Activated CD8-positive, alpha-beta memory T cell treated with anti-CD3 and anti-CD28 coated beads for 48 hours (primary cell): Measurements from ENCODE around the gene PPT2.
"Not testable (repeated sequence)": the region's sequence is repeated elsewhere in the genome, so short reads cannot be mapped to it uniquely, and the experiment has no call there.

Experiments
- DNase-seq, 3 experiments: peaks; one replicate each; pipeline ENCODE4 v3.0.0-alpha.2; 2020; ENCODE audit warnings: low read depth in 2 of 3, low spot score in 2 of 3

The PPT2 gene

DNA sequence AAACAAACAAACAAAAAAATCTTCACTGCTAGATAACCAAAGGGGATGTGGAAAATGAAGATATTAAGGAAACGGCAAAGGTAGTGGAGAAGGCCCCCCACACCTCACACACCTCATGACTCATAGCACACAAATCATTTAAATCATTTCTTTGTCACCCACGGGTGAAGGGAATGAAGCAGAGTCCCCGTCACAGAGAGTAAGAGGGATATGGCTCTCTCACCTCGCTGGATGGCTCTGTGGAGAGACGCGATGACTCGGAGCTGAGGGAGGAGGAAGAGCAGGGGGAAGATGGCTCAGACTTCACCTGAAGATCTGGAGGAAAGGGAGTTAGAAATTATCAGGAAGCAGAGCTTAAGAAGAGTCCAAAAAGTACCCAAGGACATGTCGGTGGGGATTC, 27.1 kb upstream of the PPT2 start:
- DNase-seq, result no peak

DNA sequence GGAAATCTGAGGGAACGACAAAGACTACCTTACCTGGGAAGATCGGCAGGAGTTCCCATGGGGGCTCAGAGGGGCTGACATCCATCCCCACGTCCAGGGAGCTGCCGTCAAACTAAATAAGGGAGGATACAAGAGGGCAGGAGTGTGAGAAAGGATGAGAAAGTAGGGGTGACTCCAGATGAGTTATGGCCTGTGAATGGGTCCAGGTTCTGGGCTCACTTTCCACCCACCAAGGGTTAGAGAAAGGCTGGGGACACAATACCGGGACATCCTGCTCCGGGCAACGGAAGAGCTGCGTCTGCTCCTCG, 26.6 kb upstream of the PPT2 start:
- no peak for DNase-seq

DNA sequence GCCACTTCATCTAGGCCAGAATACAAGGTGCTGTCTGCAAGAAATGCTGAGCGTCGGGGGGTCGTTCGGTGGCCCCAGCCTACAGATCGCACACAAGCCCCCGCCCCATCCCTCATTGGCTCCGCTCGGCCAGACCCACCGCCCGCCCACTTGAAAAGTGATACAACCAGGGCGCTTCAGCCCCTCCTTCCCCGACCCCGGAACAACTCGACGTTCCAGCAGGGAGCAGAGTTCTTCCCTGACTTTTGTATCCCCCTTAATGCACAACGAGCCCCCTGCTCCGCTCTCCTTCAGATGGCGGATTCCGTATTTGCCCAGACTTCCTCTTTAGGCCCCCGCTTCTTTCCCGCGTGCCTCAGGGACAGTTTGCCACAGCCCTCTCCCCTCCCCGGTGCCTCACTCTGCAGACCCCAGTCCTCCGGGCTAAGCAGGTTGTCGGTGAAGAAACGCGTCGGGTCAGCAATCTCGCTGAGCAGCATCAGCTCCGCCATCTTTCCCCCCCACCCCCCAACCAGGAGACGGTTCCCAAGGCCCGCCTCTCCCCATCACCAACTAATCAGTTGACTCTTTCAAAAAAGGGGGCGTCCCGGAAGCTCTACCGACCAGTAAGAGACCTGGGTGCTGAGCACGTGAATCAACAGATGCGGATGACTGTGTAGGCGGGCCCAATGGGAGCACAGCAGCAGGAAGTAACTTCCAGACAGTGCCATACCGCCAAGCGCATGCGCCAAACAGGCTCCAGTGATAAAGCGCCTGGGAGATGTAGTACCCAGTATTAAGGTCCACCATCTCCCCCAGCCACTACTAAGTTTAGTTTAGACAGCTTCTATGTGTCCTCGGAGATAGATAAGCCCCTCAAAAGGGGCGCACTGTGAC, 26.0 kb upstream of the PPT2 start, which contains the start of gene ATF6B:
Gene ATF6B, minus strand, starts transcription at position 530 of the 876 bp plus-strand sequence. Its CDS starts 39 bp downstream, at position 491.
- DNase-seq, result peak; percentile 65 to 86 (median 82)

DNA sequence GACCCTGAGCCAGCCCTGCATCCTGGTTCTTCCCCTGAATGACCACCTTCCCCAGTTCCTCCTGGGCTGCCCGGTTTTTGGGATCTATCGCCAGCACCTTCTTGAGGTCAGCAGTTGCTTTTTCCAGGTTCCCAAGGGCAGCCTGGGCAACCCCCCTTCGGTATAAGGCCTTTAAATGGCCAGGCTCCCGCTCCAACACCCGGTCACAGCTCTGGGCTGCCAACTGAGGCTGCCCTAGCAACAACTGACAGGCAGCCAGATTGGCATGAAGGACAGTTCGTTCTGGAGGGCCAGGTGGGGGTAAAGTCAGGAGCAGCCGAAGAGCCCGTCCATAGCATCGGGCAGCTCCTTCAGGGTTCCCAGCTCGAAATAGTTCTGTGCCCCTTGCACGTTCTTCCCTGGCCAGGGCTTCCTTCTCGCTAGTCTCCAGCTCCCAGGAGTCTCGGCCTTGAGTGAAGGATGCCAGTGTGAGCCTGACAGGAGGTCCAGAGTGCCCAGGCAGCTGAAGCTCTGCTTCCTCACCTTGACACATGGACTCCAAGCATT, 25.1 kb upstream of the PPT2 start:
- no peak for DNase-seq

DNA sequence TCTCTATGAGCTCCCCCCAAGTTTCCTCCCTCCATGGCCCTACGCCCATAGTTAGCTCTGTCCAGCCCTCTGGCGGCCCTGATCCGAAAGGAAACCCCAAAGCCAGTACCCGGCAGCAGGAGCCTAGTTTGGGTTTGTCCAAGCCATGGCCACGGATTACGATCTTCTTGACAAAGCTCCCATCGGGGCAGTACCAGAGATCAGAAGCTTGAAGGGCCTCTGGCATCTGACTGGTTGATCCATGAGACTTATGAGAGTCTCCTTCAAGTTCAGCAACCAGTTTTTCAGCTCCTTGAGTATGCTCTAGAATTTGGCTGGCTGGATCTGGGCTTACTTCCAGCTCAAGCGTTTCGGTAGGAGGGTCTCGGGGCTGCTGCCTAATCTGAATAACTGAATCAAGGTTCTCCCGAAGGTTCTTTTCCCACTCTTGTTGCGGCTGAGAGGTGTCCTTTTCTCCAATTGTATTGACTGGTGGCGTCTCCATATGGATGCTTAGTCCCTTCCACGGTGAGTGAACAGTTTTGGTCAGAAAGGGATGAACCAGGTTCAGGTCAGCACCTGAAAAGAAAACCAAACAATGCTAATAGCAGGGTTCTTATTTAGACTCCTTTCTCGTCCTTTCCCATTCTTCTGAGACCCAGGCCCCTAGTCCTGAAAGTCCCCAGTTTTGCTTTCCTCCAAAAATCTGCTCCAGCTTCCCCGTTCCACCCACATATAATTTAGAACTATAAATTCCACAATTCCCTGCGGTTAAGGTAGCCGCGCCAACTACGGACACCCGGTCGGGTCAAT, 24.4 kb upstream of the PPT2 start:
- no peak for DNase-seq

DNA sequence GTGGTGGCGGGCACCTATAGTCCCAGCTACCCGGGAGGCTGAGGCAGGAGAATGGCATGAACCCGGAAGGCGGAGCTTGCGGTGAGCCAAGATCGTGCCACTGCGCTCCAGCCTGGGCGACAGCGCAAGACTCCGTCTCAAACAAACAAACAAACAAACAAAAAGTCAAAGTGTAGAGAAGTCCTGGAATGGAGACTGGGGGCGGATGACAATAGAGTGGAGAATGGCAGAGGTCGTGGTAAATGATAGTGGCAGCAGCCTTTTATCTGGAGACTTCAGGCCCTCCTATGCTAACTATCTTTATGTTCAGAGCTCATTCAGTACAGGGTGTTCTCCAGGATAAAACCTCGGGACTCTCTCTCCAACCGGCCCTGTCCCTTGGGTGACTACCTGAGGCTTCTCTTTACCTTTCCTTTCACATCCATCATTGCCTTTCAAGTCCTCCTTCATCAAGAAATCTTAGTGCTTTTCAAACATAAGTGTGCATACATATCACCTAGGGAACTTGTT, 22.4 kb upstream of the PPT2 start:
- no peak for DNase-seq

DNA sequence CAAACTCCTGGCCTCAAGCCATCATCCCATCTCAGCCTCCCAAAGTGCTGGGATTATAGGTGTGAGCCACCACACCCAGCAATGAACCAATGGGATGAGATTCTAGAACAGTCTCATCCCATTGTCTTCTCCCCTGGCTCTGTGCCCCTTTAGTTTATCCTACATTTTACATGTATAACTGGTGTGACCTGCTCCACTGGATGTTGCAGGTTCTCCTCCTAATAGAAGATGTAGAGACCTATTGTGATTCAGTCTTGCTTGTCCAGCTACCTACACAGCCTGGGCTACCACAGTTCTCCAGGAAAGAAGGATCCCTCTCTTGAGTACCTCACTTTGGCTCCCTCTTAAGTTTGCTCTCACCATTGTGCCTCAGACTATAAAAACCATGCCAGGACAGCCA, 21.8 kb upstream of the PPT2 start:
- DNase-seq, result no peak

DNA sequence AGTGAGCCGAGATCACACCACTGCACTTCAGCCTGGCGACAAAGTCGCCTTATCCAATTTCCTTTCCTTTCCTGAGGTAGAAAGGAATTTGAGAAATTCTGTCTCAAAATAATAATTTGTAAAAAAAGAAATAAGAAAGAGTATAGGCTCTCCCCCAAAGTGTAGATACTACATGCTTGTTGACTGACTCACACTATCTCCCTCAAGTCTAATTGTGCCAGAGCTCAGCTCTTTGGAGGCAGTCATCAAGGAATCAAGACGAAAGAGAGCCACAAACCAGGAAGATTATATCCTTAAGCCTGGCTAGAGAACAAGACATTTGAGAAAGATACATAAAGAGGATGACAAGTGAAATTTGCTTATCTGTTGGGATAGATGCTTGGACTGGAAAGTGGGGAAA, 20.2 kb upstream of the PPT2 start:
- DNase-seq, result no peak

DNA sequence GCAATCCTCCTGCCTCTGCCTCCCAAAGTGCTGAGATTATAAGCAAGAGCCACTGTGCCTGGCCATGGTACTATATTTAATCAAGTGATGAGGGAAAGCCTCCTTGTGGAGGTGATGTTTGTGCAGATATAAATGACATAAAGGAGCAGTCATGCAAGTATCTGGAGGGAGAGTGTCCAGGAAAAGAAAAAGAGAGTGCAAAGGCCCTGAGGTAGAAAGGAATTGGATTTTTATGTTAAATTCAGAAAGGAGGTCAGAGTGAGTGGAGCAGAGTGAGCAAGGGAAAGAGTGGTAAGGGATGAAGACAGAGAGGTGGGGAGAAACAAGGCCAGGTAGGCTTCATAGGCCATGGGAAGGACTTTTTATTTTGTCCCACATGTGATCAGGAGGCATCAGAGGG, 16.5 kb upstream of the PPT2 start:
- no peak for DNase-seq

DNA sequence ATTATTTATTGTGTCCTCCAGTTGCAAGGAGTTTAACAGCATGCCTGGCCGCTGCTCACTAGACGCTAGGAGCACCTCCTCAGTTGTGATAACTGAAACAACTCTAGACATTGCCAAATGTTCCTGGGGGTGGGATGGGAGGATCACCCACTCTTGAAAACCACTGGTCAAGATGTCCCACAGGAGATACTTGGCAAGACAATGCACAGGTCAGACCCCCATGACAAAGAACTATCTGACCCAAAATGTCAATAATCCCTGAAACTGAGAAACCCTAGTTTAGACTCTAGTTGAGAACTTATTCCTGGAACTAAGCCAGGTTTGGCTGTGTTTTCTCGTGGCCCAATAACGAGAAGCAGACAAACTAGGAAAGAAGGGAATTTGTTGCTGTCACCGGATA, 14.4 kb upstream of the PPT2 start:
- no peak for DNase-seq

DNA sequence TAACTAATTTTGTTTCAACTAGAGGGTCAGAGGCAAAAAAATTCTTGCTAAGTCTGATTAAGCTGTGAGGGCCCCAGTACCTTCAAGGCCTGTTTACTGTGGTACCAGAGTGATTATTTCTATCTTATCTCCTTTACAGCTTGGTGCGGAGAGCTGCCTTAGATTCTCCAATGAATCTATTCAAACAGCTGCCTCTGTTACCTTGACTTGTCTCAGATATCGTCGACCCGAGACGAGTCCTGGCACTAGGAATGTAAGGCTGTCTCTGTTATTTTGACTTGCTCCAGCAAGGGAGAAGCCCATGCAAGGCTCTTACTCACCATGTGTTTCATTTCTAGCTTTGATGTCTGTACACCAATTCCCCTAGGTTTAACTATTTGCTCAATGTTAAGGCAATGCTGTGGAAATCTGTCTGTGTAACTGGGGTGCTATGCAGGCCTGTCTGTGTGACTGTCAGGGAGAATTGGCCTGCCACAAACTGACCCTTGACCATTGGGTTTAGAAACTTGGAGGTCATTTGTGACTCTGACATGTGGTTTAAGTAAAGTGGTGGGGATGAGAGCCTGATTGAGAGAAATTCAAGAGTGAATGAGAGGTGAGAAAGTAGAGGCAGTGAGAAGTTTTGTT, 13.4 kb upstream of the PPT2 start:
- DNase-seq, result no peak

DNA sequence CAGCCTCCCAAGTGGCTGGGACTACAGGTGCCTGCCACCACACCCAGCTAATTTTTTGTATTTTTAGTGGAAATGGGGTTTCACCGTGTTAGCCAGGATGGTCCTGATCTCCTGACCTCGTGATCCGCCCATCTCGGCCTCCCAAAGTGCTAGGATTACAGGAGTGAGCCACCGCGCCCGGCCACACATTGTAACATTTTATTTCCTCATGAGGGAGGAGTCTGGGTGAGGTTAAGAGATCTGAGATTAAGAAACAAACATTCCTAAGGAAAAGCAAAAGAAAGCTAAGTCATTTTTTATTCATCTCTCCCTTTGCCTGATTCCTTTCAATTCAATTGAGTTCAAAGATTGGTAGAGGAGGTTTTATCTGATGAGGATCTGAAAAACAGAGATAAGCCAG, 9.7 kb upstream of the PPT2 start:
- DNase-seq, result not testable (repeated sequence)

DNA sequence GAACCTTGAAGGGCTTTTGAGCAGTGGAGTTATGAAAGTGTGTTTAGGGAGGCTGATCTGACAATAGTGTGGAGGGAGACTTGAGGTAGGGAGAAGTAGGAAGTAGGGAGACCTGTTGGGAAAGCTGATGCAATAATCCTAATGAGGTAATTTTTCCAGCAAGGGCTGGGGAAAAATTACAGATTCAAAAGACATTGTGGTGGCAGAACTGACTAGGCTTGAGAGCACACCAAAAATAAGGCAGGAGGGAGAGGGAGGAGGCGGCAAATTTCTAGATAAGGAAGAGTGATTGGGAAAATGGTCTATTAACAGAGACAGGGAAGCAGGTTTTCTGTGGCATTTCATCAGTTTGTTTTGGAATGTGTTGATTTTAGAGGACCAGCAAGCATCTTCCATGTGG, 7.7 kb upstream of the PPT2 start:
- DNase-seq, result no peak

DNA sequence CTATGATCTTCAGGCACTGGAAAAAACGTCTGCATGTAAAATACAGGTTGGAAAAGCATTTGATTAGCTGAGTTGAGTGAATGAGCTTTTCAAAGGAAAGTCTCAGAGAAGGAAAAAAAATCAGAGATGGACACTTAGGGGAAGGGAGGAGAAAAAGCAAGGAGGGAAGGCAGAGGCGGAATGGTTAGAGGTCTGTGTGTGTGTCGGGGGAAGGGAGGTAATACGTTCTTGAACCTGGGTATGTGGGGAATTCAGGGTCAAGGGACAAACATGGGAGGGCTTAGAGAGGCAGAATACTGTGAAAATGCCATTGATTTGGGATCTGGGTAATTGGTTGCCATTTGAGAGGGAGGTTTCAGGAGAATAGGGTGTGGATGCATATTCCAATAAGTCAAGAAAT, 7.3 kb upstream of the PPT2 start:
- no peak for DNase-seq

DNA sequence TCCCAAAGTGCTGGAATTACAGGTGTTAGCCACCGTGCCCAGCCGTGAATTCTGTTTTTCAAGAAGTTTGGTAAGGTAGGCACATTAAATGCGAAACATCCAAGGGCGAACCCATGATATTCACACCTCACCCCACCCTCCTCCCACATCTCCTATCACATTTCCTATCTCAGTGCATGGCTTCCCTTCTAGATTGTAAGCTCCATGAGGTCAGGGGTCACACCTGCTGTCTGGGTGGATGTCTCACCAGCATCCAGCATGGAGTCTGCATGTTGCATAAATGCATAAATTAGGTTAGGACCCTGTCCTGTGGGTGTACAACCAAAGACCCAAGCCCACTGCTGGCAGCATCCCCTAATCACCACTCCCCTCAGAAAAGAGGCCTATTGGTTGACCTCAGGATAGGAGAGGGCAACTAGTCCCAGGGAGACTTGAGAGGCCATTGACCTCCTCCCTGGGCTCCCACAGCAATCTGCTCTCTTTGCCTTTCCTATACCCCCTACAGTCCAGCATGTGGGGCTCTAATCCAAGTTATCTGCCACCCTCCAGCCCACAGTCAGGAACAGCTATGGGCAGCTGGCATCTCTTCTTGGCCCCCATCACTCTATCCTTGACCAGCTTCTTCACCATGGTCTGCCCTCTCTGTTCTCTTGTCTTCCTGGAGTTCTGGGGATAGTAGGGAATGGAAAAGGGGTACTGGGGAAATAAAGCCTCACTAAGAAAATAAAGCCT, 6.4 kb upstream of the PPT2 start:
- DNase-seq, result no peak

DNA sequence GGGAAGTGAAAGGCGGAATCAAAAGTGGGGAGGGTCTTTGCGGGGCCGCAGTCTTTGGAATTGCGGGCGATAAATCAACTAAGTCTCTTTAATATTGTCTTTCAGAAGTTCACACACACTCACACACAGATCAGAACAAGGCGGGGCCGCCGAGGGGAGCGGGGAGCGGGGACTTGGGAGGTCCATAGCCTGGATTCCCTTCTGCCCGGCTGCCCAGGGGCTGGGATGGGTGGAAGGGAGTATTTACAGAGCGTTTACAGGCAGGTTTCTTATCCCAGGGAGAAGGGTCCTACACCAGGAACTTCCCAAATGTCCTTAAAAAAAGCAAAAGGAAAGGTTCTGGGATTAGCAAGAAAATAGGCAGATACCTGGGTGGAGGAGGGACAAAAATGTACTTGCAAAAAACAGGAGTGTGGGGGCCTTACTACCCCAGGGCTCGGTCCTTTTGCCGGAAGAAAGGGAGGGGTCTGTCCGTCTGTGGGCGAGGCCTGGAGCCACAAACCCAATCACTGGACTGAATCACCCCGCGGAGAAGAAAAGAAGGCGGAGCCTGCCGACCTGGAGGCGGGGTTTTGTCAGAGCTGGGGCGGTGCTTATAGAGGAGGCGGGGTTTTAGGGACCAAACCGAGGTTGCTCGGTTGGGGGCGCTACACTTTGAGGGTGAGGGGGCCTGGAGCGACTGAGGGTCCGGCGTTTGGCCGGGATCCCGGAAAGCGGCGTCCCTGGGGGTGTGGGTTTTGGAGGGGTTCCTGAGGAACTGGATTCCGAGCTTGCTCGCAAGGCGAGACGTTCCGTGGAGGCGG, 5.5 kb upstream of the PPT2 start:
- DNase-seq, result peak; percentile 31 to 59 (median 46)

DNA sequence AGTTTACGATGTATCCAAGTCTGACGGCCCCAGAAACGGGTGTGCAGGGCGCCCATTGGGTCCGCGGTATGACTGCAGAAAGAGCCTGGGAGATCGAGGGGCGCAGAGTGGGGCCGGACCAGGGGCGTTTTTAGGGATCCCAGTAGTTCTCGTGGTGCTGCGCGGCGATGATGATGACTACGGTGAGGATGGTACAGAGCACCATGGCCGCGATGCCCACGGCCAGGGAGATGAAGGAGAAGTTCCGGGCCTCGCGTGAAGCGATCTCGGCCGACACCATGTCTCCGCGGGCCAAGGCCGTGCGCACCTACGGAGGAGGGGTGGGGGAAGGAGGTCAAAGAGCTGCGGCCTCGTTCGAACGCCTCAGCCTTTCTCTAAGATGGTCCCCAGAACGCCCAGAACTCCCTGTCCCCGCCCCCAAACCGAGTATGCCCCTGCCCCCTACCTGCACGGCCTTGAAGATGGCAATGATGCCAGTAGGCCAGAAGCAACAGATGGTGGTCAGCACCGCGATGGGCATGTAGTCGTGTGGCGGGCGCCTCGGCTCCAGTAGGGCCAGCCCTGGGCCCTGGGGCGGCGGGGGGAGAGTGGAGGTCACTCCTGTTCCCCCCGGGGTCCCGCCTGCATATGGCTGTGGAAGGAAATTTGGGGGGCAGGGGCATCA, 4.7 kb upstream of the PPT2 start:
- no peak for DNase-seq

DNA sequence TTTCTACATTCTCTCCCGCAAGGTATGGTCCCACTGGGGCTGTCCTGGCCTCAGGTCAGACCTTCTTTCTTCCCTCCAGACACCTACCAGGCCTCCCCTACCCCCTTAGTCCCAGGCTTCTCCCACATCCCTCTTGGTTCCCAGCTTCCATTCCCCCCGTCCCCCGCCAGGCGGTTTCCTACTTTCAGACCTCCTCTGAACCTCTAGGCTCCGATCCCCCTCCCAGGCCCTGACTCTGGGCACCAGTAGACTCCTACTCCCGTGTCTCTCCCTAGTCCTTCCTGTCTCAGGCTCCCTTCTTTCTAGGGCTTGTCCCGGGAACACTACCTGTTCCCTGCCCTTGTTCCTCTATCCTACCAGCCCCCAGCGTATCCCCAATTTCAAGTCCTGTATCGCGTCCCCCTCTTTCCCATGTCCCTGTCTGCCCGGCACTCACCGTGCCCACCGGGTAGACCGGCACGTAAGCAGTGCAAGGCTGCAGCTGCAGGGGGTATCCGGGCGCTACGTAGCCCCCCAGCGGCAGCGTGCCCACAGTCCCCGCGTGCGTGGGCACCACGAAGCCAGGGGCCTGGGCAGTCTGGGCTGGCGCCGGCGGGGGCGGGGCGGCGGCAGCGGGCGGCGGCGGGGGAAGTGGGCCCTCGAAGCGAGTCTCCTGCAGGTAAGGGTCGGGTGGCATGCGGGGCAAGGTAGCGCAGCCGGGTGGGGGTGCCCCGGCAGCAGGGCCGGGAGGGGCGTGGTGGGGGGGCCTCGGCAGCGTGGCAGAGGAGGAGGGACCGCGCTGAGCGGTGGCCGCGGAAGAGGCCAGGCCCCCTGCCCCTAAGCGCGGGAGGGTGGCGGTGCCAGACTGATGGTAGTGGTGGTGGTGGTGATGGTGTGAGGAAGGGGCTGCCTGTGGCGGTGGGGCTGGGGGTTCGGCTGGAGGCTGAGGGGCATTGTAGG, 3.7 kb upstream of the PPT2 start:
- DNase-seq, result no peak
